ENCODE results near the gene ZSCAN12. TPM values are rescaled to one million over a fixed set of nuclear protein-coding genes. Genes with fewer than 3 reads are reported as not detected.

Gene ZSCAN12
- total and polyA plus RNA-seq, 2 donors (not counting 1 experiment from before 2014, with no cell fraction given), result 4.7 to 9.6 TPM

GRCh38 chr6:28442586-28442985 lies 43.0 kb upstream of the ZSCAN12 start:
- Histone ChIP-seq H3K4me3 (replicated peaks in 1 of 4; ENCODE audit: control extremely low read depth in 1 of 4, insufficient read depth in 1 of 4, low read depth in 3 of 4, low read length in 4 of 4) (peak overlapping the region; percentile 81 to 98 (median 92)), H3K4me1 (ENCODE audit: control insufficient read depth, extremely low read depth, insufficient read depth, low read length) (no peaks in the 10 kb centered on the region), H3K79me2 (ENCODE audit: control insufficient read depth, insufficient read depth, low read length) (no peaks in the 10 kb centered on the region), H3K4me2 (ENCODE audit: extremely low read depth, insufficient read depth, low read length) (peak overlapping the region; percentile 97), H3K36me3 (ENCODE audit: control insufficient read depth, insufficient read depth, low read length) (no peaks in the 10 kb centered on the region), H3K27me3 (ENCODE audit: control insufficient read depth, insufficient read depth, low read length) (no peaks in the 10 kb centered on the region), H3K9me3 (ENCODE audit: control insufficient read depth, insufficient read depth, low read depth, low read length) (no peaks in the 10 kb centered on the region), H3K9ac (ENCODE audit: insufficient read depth, low read length) (peak overlapping the region; percentile 85), H3K27ac (ENCODE audit: insufficient read depth, low read length) (peak overlapping the region; percentile 95), H2AFZ (ENCODE audit: low read length) (peak overlapping the region; percentile 98), H4K20me1 (ENCODE audit: control insufficient read depth, extremely low read depth, insufficient read depth, low read length) (no peaks in the 10 kb centered on the region)
- DNase-seq (ENCODE audit: low read depth in 2 of 2), result peak in 1 of 2 donors; percentile 0
- TF ChIP-seq CTCF (conservative IDR thresholded peaks at IDR 0.05 in 1 of 2, IDR thresholded peaks at IDR 0.05 in 1 of 2; ENCODE audit: low read depth in 1 of 2, low read length in 2 of 2), result no peak
- no peak for TF ChIP-seq EZH2 (IDR thresholded peaks at IDR 0.05; ENCODE audit: low read length, missing control alignments)

GRCh38 chr6:28436404-28436803 lies 36.9 kb upstream of the ZSCAN12 start:
- Histone ChIP-seq H3K27ac (ENCODE audit: insufficient read depth, low read length) (no peak overlapping the region), H3K9me3 (ENCODE audit: control insufficient read depth, insufficient read depth, low read depth, low read length) (no peaks in the 10 kb centered on the region), H2AFZ (ENCODE audit: low read length) (no peak overlapping the region), H3K79me2 (ENCODE audit: control insufficient read depth, insufficient read depth, low read length) (no peaks in the 10 kb centered on the region), H3K9ac (ENCODE audit: insufficient read depth, low read length) (no peak overlapping the region), H3K4me3 (replicated peaks in 1 of 4; ENCODE audit: control extremely low read depth in 1 of 4, insufficient read depth in 1 of 4, low read depth in 3 of 4, low read length in 4 of 4) (no peak overlapping the region), H3K36me3 (ENCODE audit: control insufficient read depth, insufficient read depth, low read length) (peaks cover 3% of the 10 kb centered on the region), H4K20me1 (ENCODE audit: control insufficient read depth, extremely low read depth, insufficient read depth, low read length) (no peaks in the 10 kb centered on the region), H3K4me2 (ENCODE audit: extremely low read depth, insufficient read depth, low read length) (no peak overlapping the region), H3K4me1 (ENCODE audit: control insufficient read depth, extremely low read depth, insufficient read depth, low read length) (no peaks in the 10 kb centered on the region), H3K27me3 (ENCODE audit: control insufficient read depth, insufficient read depth, low read length) (no peaks in the 10 kb centered on the region)
- TF ChIP-seq EZH2 (IDR thresholded peaks at IDR 0.05; ENCODE audit: low read length, missing control alignments) (no peak), CTCF (conservative IDR thresholded peaks at IDR 0.05 in 1 of 2, IDR thresholded peaks at IDR 0.05 in 1 of 2; ENCODE audit: low read depth in 1 of 2, low read length in 2 of 2) (no peak)
- no peak for DNase-seq (ENCODE audit: low read depth in 2 of 2)

GRCh38 chr6:28433119-28433518 lies 33.6 kb upstream of the ZSCAN12 start:
- no peak for DNase-seq (ENCODE audit: low read depth in 2 of 2)
- no peaks in the 10 kb centered on the region for H4K20me1 ChIP-seq (ENCODE audit: control insufficient read depth, extremely low read depth, insufficient read depth, low read length)
- no peak overlapping the region for H3K9ac ChIP-seq (ENCODE audit: insufficient read depth, low read length)
- H2AFZ ChIP-seq (ENCODE audit: low read length), result no peak overlapping the region
- no peaks in the 10 kb centered on the region for H3K79me2 ChIP-seq (ENCODE audit: control insufficient read depth, insufficient read depth, low read length)
- peaks cover 3% of the 10 kb centered on the region for H3K36me3 ChIP-seq (ENCODE audit: control insufficient read depth, insufficient read depth, low read length)
- H3K4me2 ChIP-seq (ENCODE audit: extremely low read depth, insufficient read depth, low read length), result no peak overlapping the region
- TF ChIP-seq CTCF (conservative IDR thresholded peaks at IDR 0.05 in 1 of 2, IDR thresholded peaks at IDR 0.05 in 1 of 2; ENCODE audit: low read depth in 1 of 2, low read length in 2 of 2) (no peak), EZH2 (IDR thresholded peaks at IDR 0.05; ENCODE audit: low read length, missing control alignments) (no peak)
- no peaks in the 10 kb centered on the region for H3K27me3 ChIP-seq (ENCODE audit: control insufficient read depth, insufficient read depth, low read length)
- H3K4me1 ChIP-seq (ENCODE audit: control insufficient read depth, extremely low read depth, insufficient read depth, low read length), result no peaks in the 10 kb centered on the region
- H3K4me3 ChIP-seq (replicated peaks in 1 of 4; ENCODE audit: control extremely low read depth in 1 of 4, insufficient read depth in 1 of 4, low read depth in 3 of 4, low read length in 4 of 4), result no peak overlapping the region
- H3K27ac ChIP-seq (ENCODE audit: insufficient read depth, low read length), result no peak overlapping the region
- H3K9me3 ChIP-seq (ENCODE audit: control insufficient read depth, insufficient read depth, low read depth, low read length), result no peaks in the 10 kb centered on the region
